GM12892 (cell line): ENCODE results near the gene PRICKLE2.

Source experiments
- POLR2A ChIP-seq: IDR thresholded peaks from 2 replicates; pipeline ENCODE4 v1.6.1; 2011; ENCODE audit warnings: low read depth, low read length, control low read depth
- POLR2AphosphoS5 ChIP-seq: IDR thresholded peaks from 2 replicates; pipeline ENCODE4 v1.6.1; 2011; ENCODE audit warnings: low read depth, low read length, control low read depth

- TF ChIP-seq POLR2A (no peak), POLR2AphosphoS5 (no peak)
These were observed 86.5 kb downstream of the PRICKLE2 start for GRCh38 chr3:64138656-64139375.
